Neural cell (in vitro differentiated cells): ENCODE measurements around the gene GABRD. TPM values are rescaled to one million over a fixed set of nuclear protein-coding genes. Genes with fewer than 3 reads are reported as not detected.
"Not testable (repeated sequence)": the region's sequence is repeated elsewhere in the genome, so short reads cannot be mapped to it uniquely, and the experiment has no call there.

Experiments used
- H2AFZ ChIP-seq: fragments of 200-600, 300-800 bp; sonication (generic), shearing (Covaris generic); 2 replicates; pipeline ENCODE4 v1.6.0; 2014; ENCODE audit warnings: low read depth, mild to moderate bottlenecking, antibody characterized with exemption, low read length, moderate library complexity
- H3F3A ChIP-seq: fragments of 200-600 bp; shearing (Covaris generic); 2 replicates; pipeline ENCODE4 v1.6.1; 2016; ENCODE audit warnings: mild to moderate bottlenecking, moderate library complexity, mixed read lengths, antibody characterized with exemption, low read length; ENCODE audit not compliant: insufficient read depth, poor library complexity, severe bottlenecking
- H3K27ac ChIP-seq: fragments of 200-600, 300-800 bp; sonication (generic), shearing (Covaris generic); 2 replicates; pipeline ENCODE4 v1.5.1; 2014; ENCODE audit warnings: mild to moderate bottlenecking, low read length, moderate library complexity
- H3K27me3 ChIP-seq: fragments of 300-800, 200-600 bp; sonication (generic), shearing (Covaris generic); 2 replicates; pipeline ENCODE4 v1.6.0; 2014; ENCODE audit warnings: mild to moderate bottlenecking, low read depth, low read length, moderate library complexity; ENCODE audit not compliant: insufficient read depth
- H3K36me3 ChIP-seq: fragments of 300-800, 200-600 bp; sonication (generic), shearing (Covaris generic); 2 replicates; pipeline ENCODE4 v1.5.1; 2014; ENCODE audit warnings: mild to moderate bottlenecking, antibody characterized with exemption, low read length, moderate library complexity; ENCODE audit not compliant: insufficient read depth
- H3K4me2 ChIP-seq: fragments of 300-800, 200-600 bp; sonication (generic), shearing (Covaris generic); 2 replicates; pipeline ENCODE4 v1.6.0; 2014; ENCODE audit warnings: mild to moderate bottlenecking, low read length
- H3K4me3 ChIP-seq: fragments of 300-800, 200-600 bp; sonication (generic), shearing (Covaris generic); 2 replicates; pipeline ENCODE4 v1.5.1; 2014; ENCODE audit warnings: mild to moderate bottlenecking, low read length, moderate library complexity
- H3K79me2 ChIP-seq: fragments of 200-600 bp; shearing (Covaris generic); replicated peaks from 2 replicates; pipeline ENCODE4 v1.6.0; 2014; ENCODE audit warnings: mild to moderate bottlenecking, low read length, moderate library complexity; ENCODE audit not compliant: insufficient read depth
- H3K9ac ChIP-seq: fragments of 300-800, 200-600 bp; sonication (generic), shearing (Covaris generic); 2 replicates; pipeline ENCODE4 v1.6.1; 2016; ENCODE audit warnings: mild to moderate bottlenecking, low read length, mixed read lengths
- H3K9me2 ChIP-seq: fragments of 200-600 bp; shearing (Covaris generic); 2 replicates; pipeline ENCODE4 v1.6.1; 2016; ENCODE audit warnings: mild to moderate bottlenecking, low read length, mixed read lengths; ENCODE audit not compliant: insufficient read depth
- H3K9me3 ChIP-seq: fragments of 200-600, 300-800 bp; sonication (generic), shearing (Covaris generic); 2 replicates; pipeline ENCODE4 v1.6.1; 2016; ENCODE audit warnings: mild to moderate bottlenecking, mixed run types, low read length, moderate library complexity, mixed read lengths
- H4K20me1 ChIP-seq: fragments of 200-600 bp; shearing (Covaris generic); 2 replicates; pipeline ENCODE4 v1.6.1; 2016; ENCODE audit warnings: mild to moderate bottlenecking, mixed run types; ENCODE audit not compliant: insufficient read depth
- CTCF ChIP-seq: fragments of 450-650 bp; IDR thresholded peaks from 2 replicates; pipeline ENCODE4 v1.5.1; 2014; ENCODE audit warnings: antibody characterized with exemption, mild to moderate bottlenecking, moderate library complexity; ENCODE audit not compliant: poor library complexity, severe bottlenecking
- EP300 ChIP-seq: fragments of 450-650 bp; conservative IDR thresholded peaks from 2 replicates; pipeline ENCODE4 v1.6.1; 2014; ENCODE audit warnings: antibody characterized with exemption, mild to moderate bottlenecking, moderate library complexity; ENCODE audit not compliant: poor library complexity, severe bottlenecking
- EZH2 ChIP-seq: fragments of 200-600, 300-800 bp; shearing (Covaris generic), sonication (generic); IDR thresholded peaks from 2 replicates; pipeline ENCODE4 v1.6.1; 2014; ENCODE audit warnings: antibody characterized with exemption, low read length, borderline replicate concordance, mild to moderate bottlenecking; ENCODE audit not compliant: insufficient read depth, poor library complexity, severe bottlenecking
- MXI1 ChIP-seq: fragments of 450-650 bp; conservative IDR thresholded peaks from 2 replicates; pipeline ENCODE4 v1.6.1; 2014; ENCODE audit warnings: antibody characterized with exemption, mild to moderate bottlenecking; ENCODE audit not compliant: poor library complexity, severe bottlenecking
- RAD21 ChIP-seq: fragments of 450-650 bp; conservative IDR thresholded peaks from 2 replicates; pipeline ENCODE4 v1.6.1; 2014; ENCODE audit warnings: antibody characterized with exemption, mild to moderate bottlenecking, moderate library complexity
- REST ChIP-seq: IDR thresholded peaks from 2 replicates; pipeline ENCODE4 v1.6.1; 2012; ENCODE audit warnings: borderline replicate concordance
- SMC3 ChIP-seq: fragments of 450-650 bp; conservative IDR thresholded peaks from 2 replicates; pipeline ENCODE4 v1.6.1; 2014; ENCODE audit warnings: antibody characterized with exemption, mild to moderate bottlenecking, moderate library complexity; ENCODE audit not compliant: poor library complexity
- TAF1 ChIP-seq: IDR thresholded peaks from 2 replicates; pipeline ENCODE4 v1.6.1; 2012; ENCODE audit warnings: low read depth
- polyA plus RNA-seq: library from polyadenylated mRNA; depleted of rRNA; stranded (reverse); fragments of >200 nt; gene quantifications from 2 replicates; pipeline ENCODE4 v1.2.3, GENCODE V29; 2014

Gene GABRD
- polyA plus RNA-seq, 1 donor from 2014 or later = 0.85 TPM

GRCh38 chr1:1981142-1981500 is 38.0 kb upstream of the GABRD start:
- Histone ChIP-seq H3K9me2 (no peaks in the 10 kb centered on the region), H3K27ac (no peak overlapping the region), H3K4me3 (no peak overlapping the region), H3K36me3 (no peaks in the 10 kb centered on the region), H2AFZ (no peak overlapping the region), H3K79me2 (no peaks in the 10 kb centered on the region), H3K9me3 (no peaks in the 10 kb centered on the region), H3K4me2 (no peak overlapping the region), H3K27me3 (no peaks in the 10 kb centered on the region), H3F3A (no peaks in the 10 kb centered on the region), H3K9ac (no peak overlapping the region), H4K20me1 (no peaks in the 10 kb centered on the region)
- TF ChIP-seq TAF1 (no peak), CTCF (no peak), REST (no peak), RAD21 (no peak), EZH2 (no peak), MXI1 (no peak), EP300 (no peak), SMC3 (no peak)

- not testable (repeated sequence) for H4K20me1 ChIP-seq, H3K4me2 ChIP-seq, H2AFZ ChIP-seq, H3K79me2 ChIP-seq, H3K4me3 ChIP-seq, H3K36me3 ChIP-seq, H3K9me3 ChIP-seq, H3K27me3 ChIP-seq, H3K9me2 ChIP-seq, H3F3A ChIP-seq, H3K27ac ChIP-seq, H3K9ac ChIP-seq
These were observed 37.4 kb upstream of the GABRD start for GRCh38 chr1:1981631-1982327.
